SU-DHL-6 (cell line): ENCODE measurements around the gene ZBTB21.

Experiments used
- H2AFZ ChIP-seq: fragments of 200-600 bp; sonication (generic); 2 replicates; pipeline ENCODE4 v1.6.1; 2014; ENCODE audit warnings: low read depth, mild to moderate bottlenecking, moderate library complexity, mixed read lengths, antibody characterized with exemption, low read length; ENCODE audit not compliant: severe bottlenecking
- H3F3A ChIP-seq: fragments of 200-600 bp; shearing (Covaris generic); 2 replicates; pipeline ENCODE4 v1.6.0; 2016; ENCODE audit warnings: antibody characterized with exemption, mild to moderate bottlenecking; ENCODE audit not compliant: insufficient read depth
- H3K27ac ChIP-seq: fragments of 200-600 bp; sonication (generic); 2 replicates; pipeline ENCODE4 v1.5.1; 2016; ENCODE audit warnings: low read depth, mild to moderate bottlenecking, low read length, moderate library complexity, mixed read lengths
- H3K27me3 ChIP-seq: fragments of 200-600 bp; sonication (generic), shearing (Covaris generic); 2 replicates; pipeline ENCODE4 v1.6.0; 2014; ENCODE audit warnings: mild to moderate bottlenecking, low read length
- H3K36me3 ChIP-seq: fragments of 200-600 bp; sonication (generic); 2 replicates; pipeline ENCODE4 v1.6.1; 2014; ENCODE audit warnings: mild to moderate bottlenecking, low read length, mixed read lengths
- H3K4me2 ChIP-seq: fragments of 300-600, 200-600 bp; shearing (Covaris generic), sonication (generic); 2 replicates; pipeline ENCODE4 v1.6.0; 2014; ENCODE audit warnings: low read length, low read depth, mild to moderate bottlenecking; ENCODE audit not compliant: poor library complexity, severe bottlenecking
- H3K4me3 ChIP-seq: fragments of 200-600 bp; sonication (generic); 2 replicates; pipeline ENCODE4 v1.5.1; 2014; ENCODE audit warnings: antibody characterized with exemption, low read length, mild to moderate bottlenecking, mixed read lengths; ENCODE audit not compliant: insufficient read depth, poor library complexity, severe bottlenecking
- H3K79me2 ChIP-seq: fragments of 200-600 bp; sonication (generic); 2 replicates; pipeline ENCODE4 v1.6.1; 2014; ENCODE audit warnings: mild to moderate bottlenecking, low read length, moderate library complexity; ENCODE audit not compliant: insufficient read depth
- H3K9ac ChIP-seq: fragments of 200-600 bp; sonication (generic); 2 replicates; pipeline ENCODE4 v1.7.0; 2014; ENCODE audit warnings: mild to moderate bottlenecking, low read length
- H3K9me2 ChIP-seq: fragments of 200-600 bp; sonication (generic); replicated peaks from 2 replicates; pipeline ENCODE4 v1.6.1; 2014; ENCODE audit warnings: low read length; ENCODE audit not compliant: insufficient read depth
- H3K9me3 ChIP-seq: fragments of 200-600 bp; sonication (generic); 2 replicates; pipeline ENCODE4 v1.6.1; 2014; ENCODE audit warnings: low read length, mixed read lengths; ENCODE audit not compliant: insufficient read depth
- H4K20me1 ChIP-seq: fragments of 200-600 bp; sonication (generic); 2 replicates; pipeline ENCODE4 v1.6.1; 2014; ENCODE audit warnings: low read depth, mild to moderate bottlenecking, antibody characterized with exemption, low read length, moderate library complexity, mixed read lengths
- CTCF ChIP-seq: fragments of 200-600 bp; sonication (generic); IDR thresholded peaks from one replicate; pipeline ENCODE4 v1.5.1; 2017; ENCODE audit warnings: antibody characterized with exemption, mild to moderate bottlenecking, low read length, moderate library complexity; ENCODE audit not compliant: insufficient read depth, poor library complexity, severe bottlenecking
- EZH2phosphoT487 ChIP-seq: fragments of 200-600 bp; sonication (generic), shearing (Covaris generic); conservative IDR thresholded peaks from 2 replicates; pipeline ENCODE4 v1.6.1; 2018; ENCODE audit warnings: mild to moderate bottlenecking, antibody characterized with exemption, low read length, moderate library complexity, mixed read lengths

ZBTB21 gene

GRCh38 chr21:42038826-42039425, 28.8 kb upstream of the ZBTB21 start:
- H3K4me2 ChIP-seq = no peak overlapping the region
- H3K9ac ChIP-seq = no peak overlapping the region
- no peaks in the 10 kb centered on the region for H3K9me2 ChIP-seq
- H3K4me3 ChIP-seq = no peak overlapping the region
- H3K36me3 ChIP-seq = no peaks in the 10 kb centered on the region
- H3K79me2 ChIP-seq = no peaks in the 10 kb centered on the region
- no peaks in the 10 kb centered on the region for H4K20me1 ChIP-seq
- H3K27ac ChIP-seq = no peak overlapping the region
- H3K9me3 ChIP-seq = no peaks in the 10 kb centered on the region
- no peak for TF ChIP-seq CTCF
- TF ChIP-seq EZH2phosphoT487 = no peak
- no peaks in the 10 kb centered on the region for H3K27me3 ChIP-seq
- no peak overlapping the region for H2AFZ ChIP-seq
- H3F3A ChIP-seq = no peaks in the 10 kb centered on the region

DNA sequence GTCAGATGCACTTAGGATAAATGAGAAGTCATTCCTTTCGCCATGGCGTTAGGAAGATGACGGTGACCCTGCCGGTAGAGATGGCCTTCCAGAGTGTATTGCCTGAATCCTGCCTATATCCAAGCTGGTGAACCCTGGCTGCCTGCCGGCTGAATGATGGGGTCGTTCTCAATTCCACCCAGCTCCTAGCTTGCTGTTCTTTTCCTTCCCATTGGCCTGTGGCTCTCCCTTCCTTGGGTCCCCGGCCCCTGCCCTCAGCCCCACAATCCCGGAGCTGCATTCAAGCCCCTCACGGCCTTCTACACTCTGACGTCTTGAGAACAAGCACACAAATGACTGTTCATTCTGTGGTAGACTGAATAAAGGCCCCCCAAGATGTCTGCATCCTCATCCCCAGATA, 28.2 kb upstream of the ZBTB21 start:
- Histone ChIP-seq H3K4me2 (no peak overlapping the region), H3K9me3 (no peaks in the 10 kb centered on the region), H2AFZ (no peak overlapping the region), H3K4me3 (no peak overlapping the region), H3F3A (no peaks in the 10 kb centered on the region), H4K20me1 (no peaks in the 10 kb centered on the region), H3K9ac (no peak overlapping the region), H3K27ac (no peak overlapping the region), H3K27me3 (no peaks in the 10 kb centered on the region), H3K9me2 (no peaks in the 10 kb centered on the region), H3K36me3 (no peaks in the 10 kb centered on the region), H3K79me2 (no peaks in the 10 kb centered on the region)
- TF ChIP-seq EZH2phosphoT487 (no peak), CTCF (no peak)

- Histone ChIP-seq H3K4me3 (no peak overlapping the region), H3K36me3 (no peaks in the 10 kb centered on the region), H3K9me3 (no peaks in the 10 kb centered on the region), H4K20me1 (no peaks in the 10 kb centered on the region), H3K79me2 (no peaks in the 10 kb centered on the region), H3F3A (no peaks in the 10 kb centered on the region), H3K4me2 (no peak overlapping the region), H3K9me2 (no peaks in the 10 kb centered on the region), H2AFZ (no peak overlapping the region), H3K27ac (no peak overlapping the region), H3K9ac (no peak overlapping the region), H3K27me3 (no peaks in the 10 kb centered on the region)
- TF ChIP-seq EZH2phosphoT487 = no peak
- no peak for TF ChIP-seq CTCF
Observed at GRCh38 chr21:42037943-42038342, 27.8 kb upstream of the ZBTB21 start.
